Measurements from ENCODE around the gene KCNQ1.

DNA sequence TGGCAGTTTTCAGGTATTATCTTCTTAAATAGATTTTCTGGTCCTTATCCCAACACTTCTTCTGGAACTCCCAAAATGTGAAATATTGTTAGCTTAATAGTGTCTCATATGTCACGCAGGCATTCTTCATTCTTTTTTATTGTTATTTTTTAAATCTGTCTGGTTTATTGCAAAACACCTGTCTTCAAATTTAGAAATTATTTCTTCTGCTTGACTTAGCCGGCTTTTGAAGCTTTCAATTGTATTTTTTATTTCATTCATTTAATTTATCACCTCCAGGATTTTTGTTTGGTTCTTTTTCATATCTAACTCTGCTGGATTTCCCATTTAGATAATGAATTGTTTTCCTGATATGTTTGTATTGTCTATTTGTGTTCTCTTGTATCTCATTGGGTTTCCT is 205.0 kb downstream of the KCNQ1 start:
- no peak for TF ChIP-seq ZNF8 (CRISPR knock-in tag; IDR thresholded peaks at IDR 0.05)
- TF ChIP-seq PPARA (CRISPR knock-in tag; IDR thresholded peaks at IDR 0.05; ENCODE audit: borderline replicate concordance), result no peak
- TF ChIP-seq, protein P1, sequence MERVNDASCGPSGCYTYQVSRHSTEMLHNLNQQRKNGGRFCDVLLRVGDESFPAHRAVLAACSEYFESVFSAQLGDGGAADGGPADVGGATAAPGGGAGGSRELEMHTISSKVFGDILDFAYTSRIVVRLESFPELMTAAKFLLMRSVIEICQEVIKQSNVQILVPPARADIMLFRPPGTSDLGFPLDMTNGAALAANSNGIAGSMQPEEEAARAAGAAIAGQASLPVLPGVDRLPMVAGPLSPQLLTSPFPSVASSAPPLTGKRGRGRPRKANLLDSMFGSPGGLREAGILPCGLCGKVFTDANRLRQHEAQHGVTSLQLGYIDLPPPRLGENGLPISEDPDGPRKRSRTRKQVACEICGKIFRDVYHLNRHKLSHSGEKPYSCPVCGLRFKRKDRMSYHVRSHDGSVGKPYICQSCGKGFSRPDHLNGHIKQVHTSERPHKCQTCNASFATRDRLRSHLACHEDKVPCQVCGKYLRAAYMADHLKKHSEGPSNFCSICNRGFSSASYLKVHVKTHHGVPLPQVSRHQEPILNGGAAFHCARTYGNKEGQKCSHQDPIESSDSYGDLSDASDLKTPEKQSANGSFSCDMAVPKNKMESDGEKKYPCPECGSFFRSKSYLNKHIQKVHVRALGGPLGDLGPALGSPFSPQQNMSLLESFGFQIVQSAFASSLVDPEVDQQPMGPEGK (CRISPR knock-in tag; IDR thresholded peaks at IDR 0.05; ENCODE audit: borderline replicate concordance), result no peak
- TF ChIP-seq, protein P2, sequence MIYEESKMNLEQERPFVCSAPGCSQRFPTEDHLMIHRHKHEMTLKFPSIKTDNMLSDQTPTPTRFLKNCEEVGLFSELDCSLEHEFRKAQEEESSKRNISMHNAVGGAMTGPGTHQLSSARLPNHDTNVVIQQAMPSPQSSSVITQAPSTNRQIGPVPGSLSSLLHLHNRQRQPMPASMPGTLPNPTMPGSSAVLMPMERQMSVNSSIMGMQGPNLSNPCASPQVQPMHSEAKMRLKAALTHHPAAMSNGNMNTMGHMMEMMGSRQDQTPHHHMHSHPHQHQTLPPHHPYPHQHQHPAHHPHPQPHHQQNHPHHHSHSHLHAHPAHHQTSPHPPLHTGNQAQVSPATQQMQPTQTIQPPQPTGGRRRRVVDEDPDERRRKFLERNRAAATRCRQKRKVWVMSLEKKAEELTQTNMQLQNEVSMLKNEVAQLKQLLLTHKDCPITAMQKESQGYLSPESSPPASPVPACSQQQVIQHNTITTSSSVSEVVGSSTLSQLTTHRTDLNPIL (CRISPR knock-in tag; IDR thresholded peaks at IDR 0.05; ENCODE audit: low read depth), result no peak
- no peak for TF ChIP-seq BACH2 (CRISPR knock-in tag; IDR thresholded peaks at IDR 0.05; ENCODE audit: borderline replicate concordance)
- no peak for TF ChIP-seq ISL1 (CRISPR knock-in tag; IDR thresholded peaks at IDR 0.05)
- no peak for TF ChIP-seq SNAI2 (CRISPR knock-in tag; IDR thresholded peaks at IDR 0.05)
- TF ChIP-seq ZNF70 (CRISPR knock-in tag; IDR thresholded peaks at IDR 0.05), result no peak
- no peak for TF ChIP-seq ZFP3 (CRISPR knock-in tag; IDR thresholded peaks at IDR 0.05)
- TF ChIP-seq ARNTL (CRISPR knock-in tag; IDR thresholded peaks at IDR 0.05; ENCODE audit: borderline replicate concordance, low read depth), result no peak
- no peak for TF ChIP-seq ZNF565 (CRISPR knock-in tag; conservative IDR thresholded peaks at IDR 0.05; ENCODE audit: low read depth)

Data from SK-N-SH treated with all-trans-retinoic acid at 6 μM for 48 hours (cell line).